HG03159 (cell line): Measurements from ENCODE around the gene VMP1.
"Not testable (repeated sequence)": the region's sequence is repeated elsewhere in the genome, so short reads cannot be mapped to it uniquely, and the experiment has no call there.

Experiments used
- ATAC-seq: cut with Tn5 transposase; IDR thresholded peaks from one replicate; pipeline ENCODE4 v1.9.1; 2021; ENCODE audit warnings: mild to moderate bottlenecking, moderate library complexity; ENCODE audit not compliant: unreplicated experiment

Gene VMP1

GRCh38 chr17:59753522-59754467 is 46.3 kb downstream of the VMP1 start:
- ATAC-seq: no peak

GRCh38 chr17:59754552-59754951 is 47.1 kb downstream of the VMP1 start:
- no peak for ATAC-seq

- not testable (repeated sequence) for ATAC-seq
Measured at GRCh38 chr17:59755069-59755468, 47.6 kb downstream of the VMP1 start.

- ATAC-seq: no peak
Measured at GRCh38 chr17:59756236-59756818, 48.9 kb downstream of the VMP1 start.

GRCh38 chr17:59757043-59757442 is 49.6 kb downstream of the VMP1 start:
- ATAC-seq: no peak

GRCh38 chr17:59757470-59757869 is 50.0 kb downstream of the VMP1 start:
- no peak for ATAC-seq

GRCh38 chr17:59757881-59758385 is 50.5 kb downstream of the VMP1 start:
- no peak for ATAC-seq

- not testable (repeated sequence) for ATAC-seq
Measured at GRCh38 chr17:59758998-59759651, 51.7 kb downstream of the VMP1 start.

GRCh38 chr17:59760160-59760559 is 52.7 kb downstream of the VMP1 start:
- no peak for ATAC-seq

- ATAC-seq: no peak
Measured at GRCh38 chr17:59761385-59762048, 54.1 kb downstream of the VMP1 start.

GRCh38 chr17:59762049-59762823 is 54.8 kb downstream of the VMP1 start:
- no peak for ATAC-seq

- ATAC-seq: no peak
Measured at GRCh38 chr17:59762824-59763374, 55.4 kb downstream of the VMP1 start.

- no peak for ATAC-seq
Measured at GRCh38 chr17:59763861-59764260, 56.4 kb downstream of the VMP1 start.

GRCh38 chr17:59764292-59764741 is 56.9 kb downstream of the VMP1 start:
- ATAC-seq: no peak

GRCh38 chr17:59765038-59765437 is 57.6 kb downstream of the VMP1 start:
- no peak for ATAC-seq

- ATAC-seq: no peak
Measured at GRCh38 chr17:59766491-59766890, 59.0 kb downstream of the VMP1 start.

GRCh38 chr17:59767176-59767575 is 59.7 kb downstream of the VMP1 start:
- no peak for ATAC-seq

- ATAC-seq: no peak
Measured at GRCh38 chr17:59769887-59770286, 62.4 kb downstream of the VMP1 start.

- no peak for ATAC-seq
Measured at GRCh38 chr17:59771093-59771492, 63.6 kb downstream of the VMP1 start.
